ENCODE data around the gene PHPT1. TPM values are rescaled to one million over a fixed set of nuclear protein-coding genes. Genes with fewer than 3 reads are reported as not detected.
A peak's percentile ranks its signal among the peaks of the same experiment; 100 is the strongest.

Gene PHPT1
- total and polyA plus RNA-seq, 2 of the 8 experiments (the other 6 are each of a cell fraction or from before 2014, with no cell fraction given): 109 to 226 TPM

DNA sequence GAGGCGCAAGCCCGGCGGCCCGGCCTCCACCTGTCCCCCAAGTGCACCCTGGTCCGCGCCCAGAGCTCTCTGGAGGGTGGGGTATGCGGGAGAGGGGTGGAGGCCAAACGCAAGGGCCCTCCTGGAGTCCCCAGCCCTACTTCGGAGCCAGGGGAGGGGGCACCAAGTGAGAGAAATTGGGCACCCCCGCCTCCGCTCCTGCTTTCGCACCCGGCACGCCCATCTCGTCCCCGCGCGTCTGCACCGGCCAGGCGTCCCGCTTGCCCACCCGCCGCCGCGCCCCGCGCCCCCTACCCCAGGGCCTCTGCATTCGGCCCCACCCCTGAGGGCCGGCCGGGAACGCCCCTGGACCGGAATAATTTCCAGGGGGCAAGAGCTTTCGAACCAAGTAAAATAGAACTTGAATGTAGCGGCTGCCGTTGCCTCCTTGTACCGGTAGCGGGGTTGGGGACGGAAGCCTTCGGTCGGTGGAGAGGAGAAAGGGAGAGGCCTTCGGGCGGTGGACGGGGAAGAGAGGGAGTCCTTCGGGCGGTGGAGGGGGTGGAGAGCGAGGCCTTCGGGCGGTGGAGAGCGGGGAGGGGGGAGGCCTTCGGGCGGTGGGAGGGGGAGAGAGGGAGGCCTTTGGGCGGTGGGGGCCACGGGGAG, 694 bp upstream of the PHPT1 start:
- Histone ChIP-seq H4K20me1 (replicated peaks in 1 of 2; ENCODE audit: control insufficient read depth in 1 of 2, insufficient read depth in 2 of 2, low read length in 2 of 2) (peaks cover 7% of the 10 kb centered on the region in 2 experiments), H3K23ac (ENCODE audit: insufficient read length) (no peak overlapping the region), H3K18ac (ENCODE audit: extremely low read depth, low read length) (peak overlapping the region; percentile 83), H3K36me3 (ENCODE audit: control insufficient read depth in 2 of 4, insufficient read depth in 4 of 4, low read length in 3 of 4) (peaks cover 0 to 7% (median 3%) of the 10 kb centered on the region in 4 experiments; a peak in 4 of 8 replicates), H3K56ac (replicated peaks; ENCODE audit: insufficient read length, low read depth, low read length) (peak overlapping the region; percentile 77), H3K4me2 (ENCODE audit: insufficient read depth in 1 of 2, low read depth in 2 of 2, low read length in 2 of 2) (peak overlapping the region; percentile 75 to 88), H3K4me1 (replicated peaks in 1 of 4; ENCODE audit: control insufficient read depth in 3 of 4, insufficient read depth in 4 of 4, low read length in 3 of 4) (peaks cover 0 to 18% (median 8%) of the 10 kb centered on the region in 4 experiments; a peak in 5 of 7 replicates), H3K79me1 (ENCODE audit: low read depth, low read length) (no peaks in the 10 kb centered on the region; the same call in 1 of the 2 replicates), H2BK20ac (ENCODE audit: low read length) (no peak overlapping the region), H2BK15ac (ENCODE audit: low read length) (no peak overlapping the region), H3K4me3 (ENCODE audit: extremely low read depth in 1 of 4, insufficient read depth in 2 of 4, low read depth in 3 of 4, low read length in 4 of 4) (peak overlapping the region; percentile 81 to 89 (median 84)), H2AK5ac (ENCODE audit: low read depth, low read length) (no peak overlapping the region), H3K9me3 (ENCODE audit: insufficient read depth in 2 of 2, low read depth in 1 of 2, low read length in 1 of 2) (no peaks in the 10 kb centered on the region; a peak in 1 of 4 replicates), H3K4ac (replicated peaks; ENCODE audit: insufficient read length, low read depth, low read length) (peak overlapping the region; percentile 100), H3K14ac (ENCODE audit: insufficient read length) (peak overlapping the region; percentile 80), H3K27ac (ENCODE audit: low read depth, low read length) (no peak overlapping the region), H4K91ac (replicated peaks; ENCODE audit: insufficient read length, low read length) (peak overlapping the region; percentile 100), H3K27me3 (replicated peaks in 1 of 4; ENCODE audit: control insufficient read depth in 3 of 4, extremely low read depth in 1 of 4, insufficient read depth in 3 of 4, low read length in 3 of 4) (peaks cover 2 to 12% (median 7%) of the 10 kb centered on the region in 4 experiments; a peak in 6 of 7 replicates), H3K9ac (replicated peaks in 1 of 4; ENCODE audit: extremely low read depth in 1 of 4, low read depth in 3 of 4, low read length in 3 of 4) (peak overlapping the region; percentile 65 to 74 (median 70)), H2AFZ (ENCODE audit: low read length) (no peak overlapping the region), H4K5ac (ENCODE audit: insufficient read length, low read depth, low read length) (peak overlapping the region; percentile 99), H2BK120ac (replicated peaks; ENCODE audit: low read depth, low read length) (no peak overlapping the region), H2BK12ac (ENCODE audit: low read depth, low read length) (no peak overlapping the region), H3K23me2 (ENCODE audit: low read depth, low read length) (peaks cover 13% of the 10 kb centered on the region), H3K79me2 (ENCODE audit: control insufficient read depth in 1 of 2, insufficient read depth in 2 of 2, low read length in 2 of 2) (no peaks in the 10 kb centered on the region), H4K8ac (ENCODE audit: extremely low read depth, insufficient read depth, low read length) (peak overlapping the region; percentile 65; the same call in 1 of the 2 replicates), H2BK5ac (ENCODE audit: low read depth, low read length) (peak overlapping the region; percentile 98)
- WGBS, 2 experiments (ENCODE audit: extremely low coverage in 1 of 2, insufficient coverage in 1 of 2, insufficient read length in 1 of 2, insufficient replicate concordance in 2 of 2, low coverage in 1 of 2, low lambda C conversion rate in 2 of 2, missing lambda C conversion rate in 1 of 2): 0% methylated on average over 15 of the region's 53 CpGs; no CpG with 5 or more reads in 1 of the 2 experiments
- FAIRE-seq (no peak), DNase-seq (ENCODE audit: low read depth in 1 of 2, low spot score in 2 of 2) (peak in 1 of 2 experiments; percentile 80)
- ChIA-PET CTCF (ENCODE audit: partially characterized antibody) (interaction anchor here (0.6 to 2.6 kb wide), 6 partner anchors 36 to 744 kb away, joined by 3 to 7 read pairs (median 5); partner anchors contain the start of genes C8G and FBXW5), POLR2A (ENCODE audit: partially characterized antibody) (interaction anchor here (0.7 to 20.5 kb wide), 20 partner anchors 9 to 148 kb away, joined by 3 to 248 read pairs (median 4); partner anchors contain the start of genes CLIC3, FBXW5, MAMDC4 and RABL6)
- peak; percentile 17 for TF ChIP-seq PHF8 (conservative IDR thresholded peaks at IDR 0.05; ENCODE audit: low read depth, low read length)
- no peak for TF ChIP-seq TAF7 (optimal IDR thresholded peaks at IDR 0.05; ENCODE audit: borderline replicate concordance, low read depth, low read length)
